GM23248 (cell line): Measurements from ENCODE around the gene COL23A1. TPM values are rescaled to one million over a fixed set of nuclear protein-coding genes. Genes with fewer than 3 reads are reported as not detected.

Experiments
- DNase-seq: peaks from one replicate; pipeline ENCODE4 v3.0.0-alpha.2; 2015
- H2AFZ ChIP-seq: fragments of 200-600 bp; sonication (generic); 2 replicates; pipeline ENCODE4 v1.6.1; 2016; ENCODE audit warnings: antibody characterized with exemption
- H3F3A ChIP-seq: fragments of 200-600 bp; sonication (generic); 2 replicates; pipeline ENCODE4 v1.6.1; 2016; ENCODE audit warnings: mild to moderate bottlenecking, antibody characterized with exemption, mixed run types; ENCODE audit not compliant: insufficient read depth
- H3K27ac ChIP-seq: fragments of 200-600 bp; sonication (generic); 2 replicates; pipeline ENCODE4 v1.5.1; 2016; ENCODE audit warnings: mild to moderate bottlenecking
- H3K27me3 ChIP-seq: fragments of 200-600 bp; sonication (generic); replicated peaks from 2 replicates; pipeline ENCODE4 v1.6.1; 2016; ENCODE audit warnings: mild to moderate bottlenecking; ENCODE audit not compliant: insufficient read depth
- H3K36me3 ChIP-seq: fragments of 200-600 bp; sonication (generic); 2 replicates; pipeline ENCODE4 v1.6.1; 2016; ENCODE audit warnings: low read depth, mild to moderate bottlenecking
- H3K4me1 ChIP-seq: fragments of 200-600 bp; sonication (generic); 2 replicates; pipeline ENCODE4 v1.6.1; 2016; ENCODE audit warnings: mild to moderate bottlenecking; ENCODE audit not compliant: insufficient read depth
- H3K4me2 ChIP-seq: fragments of 200-600 bp; sonication (generic); one replicate; pipeline ENCODE4 v1.6.1; 2016; ENCODE audit warnings: mild to moderate bottlenecking; ENCODE audit not compliant: unreplicated experiment
- H3K4me3 ChIP-seq: fragments of 200-600 bp; sonication (generic); 2 replicates; pipeline ENCODE4 v1.5.1; 2016; ENCODE audit warnings: mild to moderate bottlenecking
- H3K79me2 ChIP-seq: fragments of 200-600 bp; sonication (generic); 2 replicates; pipeline ENCODE4 v1.6.1; 2016; ENCODE audit warnings: mild to moderate bottlenecking; ENCODE audit not compliant: insufficient read depth
- H3K9ac ChIP-seq: fragments of 200-600 bp; sonication (generic); 2 replicates; pipeline ENCODE4 v1.6.1; 2016; ENCODE audit warnings: mild to moderate bottlenecking
- H3K9me2 ChIP-seq: fragments of 200-600 bp; sonication (generic); 2 replicates; pipeline ENCODE4 v1.6.1; 2016; ENCODE audit warnings: mixed run types, mild to moderate bottlenecking, moderate library complexity; ENCODE audit not compliant: insufficient read depth
- H3K9me3 ChIP-seq: fragments of 200-600 bp; sonication (generic); one replicate; pipeline ENCODE4 v1.6.1; 2017; ENCODE audit warnings: low read depth
- H4K20me1 ChIP-seq: fragments of 200-600 bp; sonication (generic); 2 replicates; pipeline ENCODE4 v1.6.0; 2016; ENCODE audit not compliant: insufficient read depth
- EZH2 ChIP-seq: fragments of 200-600 bp; sonication (generic); IDR thresholded peaks from 2 replicates; pipeline ENCODE4 v1.6.1; 2018; ENCODE audit warnings: antibody characterized with exemption, mild to moderate bottlenecking; ENCODE audit not compliant: insufficient read depth, poor library complexity, severe bottlenecking
- EZH2phosphoT487 ChIP-seq: fragments of 200-600 bp; sonication (generic); IDR thresholded peaks from 2 replicates; pipeline ENCODE4 v1.6.1; 2018; ENCODE audit warnings: antibody characterized with exemption, moderate library complexity, mild to moderate bottlenecking, low read depth; ENCODE audit not compliant: insufficient read depth
- WGBS, 2 experiments: methylation state at CpG; one replicate each; pipeline ENCODE4 v1.1.6; 2015 to 2017; ENCODE audit warnings: low lambda C conversion rate in 2 of 2, low coverage in 1 of 2; ENCODE audit errors: missing lambda C conversion rate in 2 of 2; 5-methylcytosine and 5-hydroxymethylcytosine counted together
- in situ Hi-C: fragments of 300-500 bp; cut with MboI; formaldehyde crosslinking; loops from 2 replicates; pipeline ENCODE4 v1.15.0; 2020
- polyA plus RNA-seq: library from polyadenylated mRNA; unstranded; fragments of >200 nt; fragmentation: Nextera tagmentation; extraction: Ambion mirVana; gene quantifications from 2 replicates; pipeline ENCODE4 v1.2.1, GENCODE V29; 2016
- total RNA-seq: library from RNA; depleted of rRNA; stranded (reverse); fragments of >200 nt; shearing (Covaris generic); gene quantifications from 2 replicates; pipeline ENCODE4 v1.2.3, GENCODE V29; 2014

The COL23A1 gene
- total and polyA plus RNA-seq, 2 experiments from 2014 or later, result not detected

- no peak for TF ChIP-seq EZH2phosphoT487
- TF ChIP-seq EZH2, result no peak
- Histone ChIP-seq H3K4me3 (no peak overlapping the region), H3K9me2 (no peaks in the 10 kb centered on the region), H3F3A (no peaks in the 10 kb centered on the region), H3K79me2 (no peaks in the 10 kb centered on the region), H3K27me3 (peaks cover 4% of the 10 kb centered on the region; the same call in 1 of the 2 replicates), H3K9me3 (no peaks in the 10 kb centered on the region), H3K4me1 (no peaks in the 10 kb centered on the region), H2AFZ (no peak overlapping the region), H3K27ac (no peak overlapping the region), H3K4me2 (no peak overlapping the region), H3K36me3 (no peaks in the 10 kb centered on the region), H3K9ac (no peak overlapping the region), H4K20me1 (no peaks in the 10 kb centered on the region)
- DNase-seq, result no peak
- WGBS, 2 experiments, result 73 to 74% methylated on average over 9 of the region's 9 CpGs
- in situ Hi-C loops, result loop anchor here (10.0 kb wide), 1 partner anchor 274 kb away; no protein-coding TSS in a partner anchor
Observed at GRCh38 chr5:178280631-178281030, 309.6 kb downstream of the COL23A1 start.

- H3K36me3 ChIP-seq, result no peaks in the 10 kb centered on the region
- no peaks in the 10 kb centered on the region for H3F3A ChIP-seq
- in situ Hi-C loops, result loop anchor here (10.0 kb wide), 1 partner anchor 275 kb away; no protein-coding TSS in a partner anchor
- TF ChIP-seq EZH2, result no peak
- no peak for TF ChIP-seq EZH2phosphoT487
- H4K20me1 ChIP-seq, result no peaks in the 10 kb centered on the region
- no peak overlapping the region for H3K9ac ChIP-seq
- 15 to 16% methylated on average over 32 to 33 of the region's 33 CpGs for WGBS, 2 experiments
- H3K79me2 ChIP-seq, result no peaks in the 10 kb centered on the region
- H3K9me2 ChIP-seq, result no peaks in the 10 kb centered on the region
- no peak overlapping the region for H3K4me3 ChIP-seq
- peak overlapping the region; percentile 74 for H2AFZ ChIP-seq
- no peak overlapping the region for H3K27ac ChIP-seq
- H3K27me3 ChIP-seq, result peaks cover 4% of the 10 kb centered on the region; the same call in 1 of the 2 replicates
- peak; percentile 86 for DNase-seq
- peak overlapping the region; percentile 83 for H3K4me2 ChIP-seq
- H3K4me1 ChIP-seq, result no peaks in the 10 kb centered on the region
- no peaks in the 10 kb centered on the region for H3K9me3 ChIP-seq
Observed at GRCh38 chr5:178279723-178280438, 310.3 kb downstream of the COL23A1 start.

GRCh38 chr5:178279026-178279722 is 311.0 kb downstream of the COL23A1 start:
- H2AFZ ChIP-seq, result no peak overlapping the region
- H3K9ac ChIP-seq, result no peak overlapping the region
- in situ Hi-C loops, result no loop called here

GRCh38 chr5:178278358-178279023 is 311.7 kb downstream of the COL23A1 start:
- Histone ChIP-seq H4K20me1 (no peaks in the 10 kb centered on the region), H3K4me3 (no peak overlapping the region), H3K9ac (no peak overlapping the region), H3F3A (no peaks in the 10 kb centered on the region), H3K36me3 (no peaks in the 10 kb centered on the region), H3K9me2 (no peaks in the 10 kb centered on the region), H3K27me3 (no peaks in the 10 kb centered on the region; the same call in 1 of the 2 replicates), H2AFZ (no peak overlapping the region), H3K4me1 (no peaks in the 10 kb centered on the region), H3K4me2 (no peak overlapping the region), H3K9me3 (no peaks in the 10 kb centered on the region), H3K27ac (no peak overlapping the region), H3K79me2 (no peaks in the 10 kb centered on the region)
- TF ChIP-seq EZH2 (no peak), EZH2phosphoT487 (no peak)
- in situ Hi-C loops, result no loop called here
- 60 to 64% methylated on average over 18 of the region's 18 CpGs for WGBS, 2 experiments
- no peak for DNase-seq

More at GRCh38 chr5:178279026-178279722, 311.0 kb downstream of the COL23A1 start:
- TF ChIP-seq EZH2phosphoT487 (no peak), EZH2 (no peak)
- Histone ChIP-seq H3K79me2 (no peaks in the 10 kb centered on the region), H3K4me1 (no peaks in the 10 kb centered on the region), H3K4me2 (peak overlapping the region; percentile 83), H3K9me2 (no peaks in the 10 kb centered on the region), H3K9me3 (no peaks in the 10 kb centered on the region), H3K4me3 (no peak overlapping the region), H3K27me3 (peaks cover 2% of the 10 kb centered on the region; the same call in 1 of the 2 replicates), H3F3A (no peaks in the 10 kb centered on the region), H4K20me1 (no peaks in the 10 kb centered on the region), H3K27ac (no peak overlapping the region), H3K36me3 (no peaks in the 10 kb centered on the region)
- peak; percentile 6 for DNase-seq
- 53 to 60% methylated on average over 14 of the region's 14 CpGs for WGBS, 2 experiments
